ENCODE measurements around the gene FRMD1.

Gene FRMD1

DNA sequence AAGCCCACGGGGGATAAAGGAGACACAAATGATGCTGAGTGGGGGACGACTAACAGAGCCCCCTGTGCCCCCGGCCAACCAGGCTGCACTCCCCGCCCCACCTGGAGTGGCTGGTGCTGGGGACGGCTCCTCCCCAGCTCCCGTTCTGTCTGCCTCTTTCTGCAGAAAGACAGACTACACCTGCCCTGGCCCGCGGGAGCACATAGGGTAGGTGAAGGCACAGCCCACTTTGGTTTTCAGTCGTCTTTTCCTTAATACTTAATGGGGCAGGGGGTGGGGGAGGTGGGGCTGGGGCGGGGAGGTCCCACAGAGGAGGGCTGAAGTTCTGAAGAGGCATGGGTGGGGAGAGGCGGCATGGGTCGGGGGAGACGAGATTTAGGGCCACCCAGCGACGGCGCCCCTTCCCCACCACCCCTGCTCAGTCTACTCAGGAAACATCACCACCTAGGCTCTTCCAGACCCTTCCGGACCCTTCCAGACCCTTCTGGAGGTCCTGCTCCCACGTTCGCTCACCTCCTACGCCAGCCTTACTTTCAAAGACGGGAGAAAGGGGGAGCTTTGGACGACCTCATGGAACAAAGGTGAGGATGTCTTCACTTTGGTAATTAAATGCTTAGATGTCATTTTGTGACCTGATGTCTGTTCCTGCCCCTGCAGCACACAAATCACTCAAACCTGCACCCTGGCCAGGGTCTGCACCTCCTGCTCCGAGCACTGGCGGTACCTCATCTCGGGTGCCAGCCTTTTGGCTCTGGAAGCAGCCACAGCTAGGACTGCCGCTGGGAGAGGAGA lies 21.2 kb upstream of the FRMD1 start:
- FAIRE-seq: no peak
- no peak for DNase-seq (ENCODE audit: insufficient read length)
- TF ChIP-seq TAF1 (IDR thresholded peaks at IDR 0.05; ENCODE audit: borderline replicate concordance, low read depth, low read length) (no peak), POLR2AphosphoS5 (IDR thresholded peaks at IDR 0.05; ENCODE audit: low read depth, low read length) (no peak), POLR2A (IDR thresholded peaks at IDR 0.05; ENCODE audit: low read depth, low read length) (no peak)

DNA sequence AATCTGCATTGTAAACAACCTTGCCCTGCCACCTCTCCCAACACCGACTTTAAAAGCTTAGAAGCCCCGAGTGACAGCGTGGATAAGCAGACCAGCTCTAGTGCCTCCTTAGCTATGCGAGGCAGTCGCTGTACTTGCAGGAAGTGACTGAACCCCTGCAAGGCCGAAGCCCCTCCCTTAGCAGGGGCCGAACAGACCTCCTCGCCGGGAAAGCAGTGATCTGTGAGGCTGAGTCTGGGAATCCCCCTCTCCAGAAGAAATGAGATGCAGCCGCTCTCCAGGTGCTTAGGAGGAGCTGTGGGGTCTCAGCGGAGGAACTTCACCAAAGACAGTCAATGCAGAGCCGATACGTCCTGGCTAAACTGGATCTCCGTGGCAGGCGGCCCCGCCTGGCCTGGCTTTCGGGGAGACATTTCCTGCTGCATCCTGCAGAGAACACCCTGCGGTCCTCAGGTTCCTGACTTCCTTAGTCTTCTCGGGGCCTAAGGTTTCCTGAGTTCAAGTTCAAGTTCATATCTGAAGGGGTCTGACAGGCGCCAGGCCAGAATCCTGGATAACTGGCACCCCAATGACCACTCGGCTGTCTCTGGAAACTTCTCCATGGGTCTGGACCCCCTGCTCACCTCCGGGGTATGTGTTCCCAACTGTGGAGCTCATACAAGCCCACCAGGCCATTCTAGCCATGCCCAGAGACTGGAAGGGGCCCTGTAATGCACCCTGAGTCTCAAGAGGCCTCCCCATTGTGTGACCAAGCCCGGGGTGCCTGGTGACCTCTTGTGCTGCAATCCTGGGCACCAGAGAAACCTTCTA lies 20.4 kb upstream of the FRMD1 start:
- no peak for TF ChIP-seq POLR2A (IDR thresholded peaks at IDR 0.05; ENCODE audit: low read depth, low read length)
- TF ChIP-seq TAF1 (IDR thresholded peaks at IDR 0.05; ENCODE audit: borderline replicate concordance, low read depth, low read length): no peak
- no peak for TF ChIP-seq POLR2AphosphoS5 (IDR thresholded peaks at IDR 0.05; ENCODE audit: low read depth, low read length)
- DNase-seq (ENCODE audit: insufficient read length): no peak
- FAIRE-seq: no peak

DNA sequence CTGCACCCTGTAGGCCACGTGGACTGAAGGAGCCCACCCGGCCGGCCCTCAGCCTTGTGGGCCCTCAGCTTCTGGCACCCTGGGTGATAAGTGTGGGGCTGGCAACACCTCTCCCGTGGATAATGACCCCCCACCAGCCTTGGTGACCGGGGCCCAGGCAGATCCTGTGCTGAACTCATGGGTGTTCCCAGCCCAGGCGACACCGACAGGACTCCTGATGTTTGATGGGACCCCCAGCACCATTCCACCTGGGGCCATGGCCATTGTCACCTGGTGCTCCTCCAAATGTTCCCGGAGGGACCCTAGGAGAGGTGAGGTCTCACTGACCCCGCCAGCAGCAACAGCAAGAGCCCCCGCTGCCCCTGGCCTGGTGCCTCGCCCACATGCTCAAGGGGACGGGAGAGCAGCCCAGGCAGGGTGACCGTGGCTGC lies 19.4 kb upstream of the FRMD1 start:
- DNase-seq (ENCODE audit: insufficient read length): no peak
- FAIRE-seq: no peak
- TF ChIP-seq POLR2A (IDR thresholded peaks at IDR 0.05; ENCODE audit: low read depth, low read length) (no peak), TAF1 (IDR thresholded peaks at IDR 0.05; ENCODE audit: borderline replicate concordance, low read depth, low read length) (no peak), POLR2AphosphoS5 (IDR thresholded peaks at IDR 0.05; ENCODE audit: low read depth, low read length) (no peak)

DNA sequence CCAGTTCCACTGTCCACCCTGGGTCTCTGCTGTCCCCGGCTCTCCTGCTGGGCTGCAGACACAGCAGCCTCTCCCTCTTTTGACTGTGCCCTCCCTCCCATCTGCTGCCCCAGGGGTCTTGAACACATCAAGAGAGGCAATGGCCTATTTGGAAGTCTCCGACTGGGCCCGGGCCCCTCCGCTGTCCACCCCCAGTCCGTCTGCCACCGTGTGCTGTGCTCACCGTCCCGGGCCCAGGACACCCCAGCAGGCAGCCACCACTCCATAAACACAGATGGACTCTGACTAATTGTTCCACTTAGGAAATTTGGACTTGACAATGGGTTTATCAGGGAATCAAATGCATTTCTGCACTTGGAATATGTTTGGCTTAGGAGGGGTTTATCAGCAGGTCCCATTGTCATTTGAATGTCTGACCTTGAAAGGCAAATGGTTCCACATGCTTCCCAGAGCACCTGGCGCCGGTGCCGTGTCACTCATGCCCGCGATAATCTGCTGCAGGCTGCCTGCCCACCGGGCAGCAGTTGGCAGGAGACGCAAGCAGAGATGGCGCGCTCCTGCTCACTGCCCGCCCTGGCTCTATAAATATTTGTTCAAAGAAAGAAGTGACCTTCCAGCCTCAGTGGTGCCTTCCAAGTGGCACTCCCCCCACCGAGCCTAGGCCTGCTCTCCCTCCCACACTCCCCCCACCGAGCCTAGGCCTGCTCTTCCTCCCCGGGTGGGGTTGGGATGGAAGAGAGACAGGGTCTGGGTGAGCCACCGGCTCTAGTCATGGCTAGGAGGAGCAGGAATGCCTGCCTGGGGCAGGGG lies 18.8 kb upstream of the FRMD1 start:
- FAIRE-seq (no peak), DNase-seq (ENCODE audit: insufficient read length) (no peak)
- no peak for TF ChIP-seq POLR2AphosphoS5 (IDR thresholded peaks at IDR 0.05; ENCODE audit: low read depth, low read length)

DNA sequence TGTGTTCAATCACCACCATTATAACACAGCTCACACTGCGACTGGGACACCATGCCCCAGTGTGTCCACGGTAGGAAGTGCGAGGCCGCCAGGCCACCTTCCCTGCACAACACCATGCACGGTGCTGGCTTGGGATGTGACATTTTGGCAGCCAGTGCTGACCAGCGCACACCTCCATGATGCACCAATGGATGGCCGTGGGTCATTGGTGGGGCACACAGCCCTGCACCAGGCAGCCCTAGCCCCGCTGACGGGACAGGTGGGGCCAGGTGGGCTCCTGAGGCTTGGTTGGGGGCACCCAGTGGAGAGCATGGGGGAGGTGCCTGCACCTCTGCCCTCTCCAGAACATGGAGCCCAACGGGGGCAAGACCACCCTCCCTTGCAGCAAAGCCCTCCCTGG lies 18.2 kb upstream of the FRMD1 start:
- TF ChIP-seq POLR2A (IDR thresholded peaks at IDR 0.05; ENCODE audit: low read depth, low read length): no peak
- no peak for TF ChIP-seq POLR2AphosphoS5 (IDR thresholded peaks at IDR 0.05; ENCODE audit: low read depth, low read length)
- TF ChIP-seq TAF1 (IDR thresholded peaks at IDR 0.05; ENCODE audit: borderline replicate concordance, low read depth, low read length): no peak
- FAIRE-seq (no peak), DNase-seq (ENCODE audit: insufficient read length) (no peak)

DNA sequence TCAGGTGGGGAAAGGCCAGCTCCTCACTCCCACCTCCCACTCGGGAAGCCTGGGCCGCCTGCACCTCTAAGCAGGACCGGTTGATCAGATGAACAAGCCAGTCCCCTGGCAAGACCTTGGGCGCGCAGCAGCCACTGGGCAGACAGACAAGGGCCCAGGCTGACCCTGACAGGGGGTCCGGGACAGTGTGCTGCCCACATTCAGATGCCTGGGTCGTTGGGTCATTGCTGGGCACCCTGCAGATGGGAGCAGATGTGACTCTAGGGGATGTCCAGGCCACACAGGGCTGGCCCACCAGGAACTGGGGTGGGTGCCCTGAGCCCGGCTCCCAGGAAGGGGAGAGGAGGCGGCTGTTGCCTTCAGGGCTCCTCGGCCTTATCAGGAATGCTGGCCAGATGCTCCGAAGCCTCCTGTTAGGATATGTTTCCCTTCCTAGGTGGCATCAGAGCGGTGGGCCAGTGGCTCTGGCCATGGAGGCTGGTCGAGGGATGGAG lies 17.3 kb upstream of the FRMD1 start:
- no peak for FAIRE-seq

DNA sequence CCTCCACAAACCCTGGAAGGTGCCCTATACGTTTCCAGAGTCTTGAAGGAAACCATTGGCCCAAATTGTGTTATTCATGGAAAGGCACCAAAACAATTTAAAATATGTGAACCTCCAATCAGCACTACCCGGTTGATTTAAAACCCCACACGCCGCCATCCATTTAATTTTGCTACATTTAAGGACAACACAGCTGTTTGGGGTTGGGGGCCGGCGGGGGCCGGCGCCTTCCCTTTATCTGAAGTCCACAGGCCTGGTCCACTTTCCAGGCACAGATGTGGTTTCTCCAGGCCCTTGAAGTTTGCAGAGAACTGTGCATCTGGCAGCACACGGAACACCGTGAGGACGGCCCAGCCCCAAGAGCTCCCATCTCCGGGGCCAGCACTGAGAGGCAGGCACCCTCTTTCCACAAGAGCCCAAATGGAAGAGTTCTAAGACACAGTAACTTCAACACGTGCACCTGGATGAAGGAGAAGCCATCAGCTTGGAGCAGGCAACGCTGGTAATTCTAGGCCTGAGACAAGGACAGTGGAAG lies 16.8 kb upstream of the FRMD1 start:
- DNase-seq (ENCODE audit: insufficient read length): no peak
- FAIRE-seq: no peak
- TF ChIP-seq POLR2AphosphoS5 (IDR thresholded peaks at IDR 0.05; ENCODE audit: low read depth, low read length): no peak
- TF ChIP-seq POLR2A (IDR thresholded peaks at IDR 0.05; ENCODE audit: low read depth, low read length): no peak
- no peak for TF ChIP-seq TAF1 (IDR thresholded peaks at IDR 0.05; ENCODE audit: borderline replicate concordance, low read depth, low read length)

More for the DNA sequence above, 17.3 kb upstream of the FRMD1 start:
- TF ChIP-seq POLR2A (IDR thresholded peaks at IDR 0.05; ENCODE audit: low read depth, low read length): no peak
- no peak for TF ChIP-seq POLR2AphosphoS5 (IDR thresholded peaks at IDR 0.05; ENCODE audit: low read depth, low read length)
- TF ChIP-seq TAF1 (IDR thresholded peaks at IDR 0.05; ENCODE audit: borderline replicate concordance, low read depth, low read length): no peak
- DNase-seq (ENCODE audit: insufficient read length): no peak

DNA sequence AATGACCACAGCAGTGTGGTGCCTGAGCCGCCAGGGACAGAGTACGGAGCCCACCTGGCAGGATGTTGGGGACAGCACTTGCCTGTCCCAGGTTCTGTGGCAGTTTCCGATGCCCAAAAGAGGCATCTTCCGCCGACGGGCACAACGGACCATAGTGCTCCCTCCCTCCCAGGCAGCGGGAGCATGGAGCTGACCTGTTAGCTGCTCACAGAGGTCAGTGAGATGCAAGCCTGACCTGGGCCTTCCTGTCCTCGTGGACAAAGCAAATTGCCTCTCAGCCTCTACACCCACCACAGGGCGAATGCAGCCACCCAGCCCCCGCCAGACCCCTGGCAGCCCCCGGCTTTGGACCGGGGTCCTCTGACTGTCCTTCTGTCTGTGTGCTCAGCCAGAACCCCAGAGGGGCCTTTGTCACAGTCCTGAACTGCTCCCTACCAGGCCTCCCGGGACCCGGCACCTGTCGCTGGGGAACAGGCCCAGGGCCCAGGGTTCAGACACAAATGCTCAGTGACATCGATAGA lies 16.2 kb upstream of the FRMD1 start:
- DNase-seq (ENCODE audit: insufficient read length): no peak
- no peak for FAIRE-seq
- TF ChIP-seq POLR2A (IDR thresholded peaks at IDR 0.05; ENCODE audit: low read depth, low read length) (no peak), POLR2AphosphoS5 (IDR thresholded peaks at IDR 0.05; ENCODE audit: low read depth, low read length) (no peak), TAF1 (IDR thresholded peaks at IDR 0.05; ENCODE audit: borderline replicate concordance, low read depth, low read length) (no peak)

DNA sequence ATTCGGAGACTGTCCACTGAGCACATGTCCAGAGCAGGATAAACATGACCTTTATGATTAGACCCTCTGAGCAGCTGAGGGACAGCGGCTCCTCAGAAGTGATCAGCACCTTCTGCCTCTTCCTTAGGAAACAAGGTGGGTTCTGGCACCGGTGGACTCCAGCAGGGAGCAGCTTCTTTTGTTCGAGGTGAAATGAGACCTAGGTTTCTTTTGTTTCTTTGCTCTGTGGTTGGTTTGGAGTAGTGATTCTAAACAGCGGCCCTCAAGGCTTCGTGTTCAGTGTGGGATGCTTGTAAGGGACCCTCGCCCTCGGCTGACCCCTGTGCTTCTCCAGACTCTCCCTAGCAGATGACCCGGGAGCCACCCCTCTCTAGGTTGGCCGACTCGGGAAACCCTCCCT lies 14.6 kb upstream of the FRMD1 start:
- DNase-seq (ENCODE audit: insufficient read length) (no peak), FAIRE-seq (no peak)
- TF ChIP-seq POLR2A (IDR thresholded peaks at IDR 0.05; ENCODE audit: low read depth, low read length) (no peak), TAF1 (IDR thresholded peaks at IDR 0.05; ENCODE audit: borderline replicate concordance, low read depth, low read length) (no peak), POLR2AphosphoS5 (IDR thresholded peaks at IDR 0.05; ENCODE audit: low read depth, low read length) (no peak)

DNA sequence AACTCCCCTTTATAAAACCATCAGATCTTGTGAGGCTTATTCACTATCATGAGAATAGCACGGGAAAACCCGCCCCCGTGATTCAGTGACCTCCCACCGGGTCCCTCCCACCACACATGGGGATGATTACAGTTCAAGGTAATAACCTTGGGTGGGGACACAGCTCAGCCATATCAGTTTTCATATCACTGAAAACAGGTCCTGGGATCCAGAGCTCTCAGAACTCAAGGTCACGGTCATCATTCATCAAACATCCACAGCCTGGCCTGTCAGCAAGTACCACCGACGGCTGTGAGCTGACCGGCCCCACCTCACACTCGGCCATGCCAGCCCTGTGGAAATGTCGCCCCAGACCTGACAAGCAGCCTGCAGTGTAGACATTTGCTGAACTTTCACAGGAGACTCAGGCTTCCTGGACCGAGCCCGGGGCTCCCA lies 14.1 kb upstream of the FRMD1 start:
- no peak for FAIRE-seq
- no peak for DNase-seq (ENCODE audit: insufficient read length)
- TF ChIP-seq POLR2A (IDR thresholded peaks at IDR 0.05; ENCODE audit: low read depth, low read length) (no peak), TAF1 (IDR thresholded peaks at IDR 0.05; ENCODE audit: borderline replicate concordance, low read depth, low read length) (no peak), POLR2AphosphoS5 (IDR thresholded peaks at IDR 0.05; ENCODE audit: low read depth, low read length) (no peak)

DNA sequence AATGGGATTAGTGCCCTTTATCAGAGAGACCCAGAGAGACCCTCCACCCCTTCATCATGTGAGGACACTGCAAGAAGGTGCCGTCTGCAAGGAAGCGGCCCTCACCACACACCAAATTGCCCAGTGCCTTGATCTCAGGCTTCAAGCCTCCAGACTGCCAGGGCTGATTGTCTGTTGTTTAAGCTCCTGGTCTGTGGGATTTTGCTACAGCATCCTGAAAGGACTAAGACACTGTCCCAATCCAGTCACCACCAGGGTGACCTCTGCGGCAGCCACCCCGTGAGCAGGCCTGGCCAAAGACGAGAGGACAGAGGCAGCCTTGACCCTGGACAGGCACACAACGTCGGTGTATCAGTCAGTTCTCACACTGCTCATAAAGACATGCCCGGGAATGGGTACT lies 13.5 kb upstream of the FRMD1 start:
- no peak for FAIRE-seq
- no peak for TF ChIP-seq POLR2AphosphoS5 (IDR thresholded peaks at IDR 0.05; ENCODE audit: low read depth, low read length)
- TF ChIP-seq POLR2A (IDR thresholded peaks at IDR 0.05; ENCODE audit: low read depth, low read length): no peak
- no peak for TF ChIP-seq TAF1 (IDR thresholded peaks at IDR 0.05; ENCODE audit: borderline replicate concordance, low read depth, low read length)
- DNase-seq (ENCODE audit: insufficient read length): no peak
